GM12872 (cell line): ENCODE data around the gene ERF.

Experiments used
- CTCF ChIP-seq: IDR thresholded peaks from 3 replicates; pipeline ENCODE4 v1.5.1; 2011; ENCODE audit warnings: low read depth, mild to moderate bottlenecking, low read length, moderate library complexity; ENCODE audit not compliant: insufficient read depth

Gene ERF

DNA sequence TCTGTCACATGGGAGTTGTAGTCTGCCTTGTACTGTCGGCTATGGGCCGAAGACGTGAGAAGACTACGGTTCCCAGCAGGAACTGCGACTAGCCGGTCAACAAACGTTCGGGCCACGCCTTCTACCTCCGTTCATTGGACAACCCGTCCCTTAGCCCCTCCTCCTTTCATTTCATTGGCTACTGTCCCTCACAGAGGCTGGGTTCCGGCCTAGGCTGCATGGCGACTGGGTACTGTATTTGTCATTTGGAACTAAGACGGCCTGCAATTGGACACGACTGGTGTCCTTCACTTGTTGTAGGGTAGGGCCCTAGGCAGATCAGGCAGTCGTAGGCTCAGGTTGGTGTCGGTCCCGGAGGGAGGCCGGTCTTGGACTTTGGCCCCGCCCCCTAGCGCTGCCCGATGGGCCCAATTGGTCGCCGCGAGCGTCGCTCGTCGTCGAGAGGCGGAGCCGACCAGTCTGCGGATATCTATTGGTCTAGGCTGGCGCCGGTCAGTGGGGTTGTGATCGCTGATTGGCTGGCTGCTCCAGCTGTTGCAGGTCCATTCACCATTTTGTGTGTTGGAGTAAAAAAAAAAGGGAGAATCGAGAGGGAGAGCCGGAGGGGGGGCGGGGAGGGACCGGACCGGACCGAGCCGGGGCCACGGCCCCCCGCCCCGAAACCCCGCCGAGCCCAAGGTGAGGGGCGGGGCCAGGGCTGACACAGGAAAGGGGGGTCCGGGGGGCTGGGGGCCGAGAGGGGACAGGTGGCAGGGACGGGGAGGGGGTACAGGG lies 14.0 kb upstream of the ERF start, which contains the start of gene CIC:
Gene CIC (plus strand): TSS at position 549 of the 774 bp plus-strand sequence. CDS start 2,532 bp downstream, outside the sequence.
- no peak for TF ChIP-seq CTCF

DNA sequence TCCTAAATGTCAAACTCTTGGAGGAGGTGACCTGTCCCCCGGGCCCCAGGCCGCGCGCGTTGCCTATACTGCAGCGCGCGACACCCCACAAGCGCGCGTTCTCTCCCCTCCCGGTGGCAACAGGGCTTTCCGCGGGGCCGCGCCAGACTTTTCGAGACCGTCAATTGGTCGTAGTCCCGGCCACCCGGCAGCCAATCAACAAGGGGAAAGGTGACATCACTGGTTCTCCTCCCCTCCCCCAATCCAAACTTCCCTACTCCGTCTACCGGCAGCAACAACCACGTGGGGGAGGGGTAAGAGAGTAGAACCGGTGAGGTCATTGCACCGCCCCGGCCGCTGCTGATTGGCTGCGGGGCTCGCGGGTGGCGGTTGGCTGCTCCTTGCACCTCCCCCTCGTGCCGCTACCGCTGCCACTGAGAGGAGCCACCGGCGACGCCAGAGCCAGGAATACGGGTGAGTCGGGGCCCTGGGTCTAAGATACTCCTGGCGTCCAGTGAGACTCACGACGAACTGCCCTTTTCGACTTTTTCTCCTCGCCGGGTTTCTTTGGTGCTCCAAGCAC lies 13.3 kb upstream of the ERF start:
- TF ChIP-seq CTCF, result no peak

- no peak for TF ChIP-seq CTCF
Observed at GRCh38 chr19:42267644-42268141, 12.8 kb upstream of the ERF start.

DNA sequence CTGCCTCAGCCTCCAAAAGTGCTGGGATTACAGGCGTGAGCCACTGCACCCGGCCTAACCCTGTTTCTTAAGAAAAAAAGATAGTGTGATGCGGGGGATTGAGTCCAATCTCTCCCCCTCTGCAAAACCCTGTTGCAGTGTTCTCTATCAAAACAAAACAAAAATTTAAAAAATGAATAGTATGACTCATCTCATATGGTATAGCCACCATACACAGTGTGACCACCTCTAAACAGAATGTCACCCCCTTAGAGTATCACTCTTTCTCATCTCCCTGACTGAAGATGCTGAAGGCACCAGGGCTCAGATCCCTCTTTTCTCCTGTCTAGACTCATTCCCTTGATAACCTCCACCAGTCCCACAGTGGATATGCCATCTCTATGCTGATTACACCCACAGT lies 6.8 kb upstream of the ERF start:
- no peak for TF ChIP-seq CTCF

- no peak for TF ChIP-seq CTCF
Observed at GRCh38 chr19:42255766-42256745, 1.1 kb upstream of the ERF start.

GRCh38 chr19:42254089-42254849 lies 659 bp downstream of the ERF start:
- no peak for TF ChIP-seq CTCF
